ENCODE measurements around the gene DOLPP1. TPM values are rescaled to one million over a fixed set of nuclear protein-coding genes. Genes with fewer than 3 reads are reported as not detected.
A peak's percentile ranks its signal among the peaks of the same experiment; 100 is the strongest.

The DOLPP1 gene
- total and polyA plus RNA-seq, 8 donors: 3.4 to 84.0 (median 12.8) TPM

DNA sequence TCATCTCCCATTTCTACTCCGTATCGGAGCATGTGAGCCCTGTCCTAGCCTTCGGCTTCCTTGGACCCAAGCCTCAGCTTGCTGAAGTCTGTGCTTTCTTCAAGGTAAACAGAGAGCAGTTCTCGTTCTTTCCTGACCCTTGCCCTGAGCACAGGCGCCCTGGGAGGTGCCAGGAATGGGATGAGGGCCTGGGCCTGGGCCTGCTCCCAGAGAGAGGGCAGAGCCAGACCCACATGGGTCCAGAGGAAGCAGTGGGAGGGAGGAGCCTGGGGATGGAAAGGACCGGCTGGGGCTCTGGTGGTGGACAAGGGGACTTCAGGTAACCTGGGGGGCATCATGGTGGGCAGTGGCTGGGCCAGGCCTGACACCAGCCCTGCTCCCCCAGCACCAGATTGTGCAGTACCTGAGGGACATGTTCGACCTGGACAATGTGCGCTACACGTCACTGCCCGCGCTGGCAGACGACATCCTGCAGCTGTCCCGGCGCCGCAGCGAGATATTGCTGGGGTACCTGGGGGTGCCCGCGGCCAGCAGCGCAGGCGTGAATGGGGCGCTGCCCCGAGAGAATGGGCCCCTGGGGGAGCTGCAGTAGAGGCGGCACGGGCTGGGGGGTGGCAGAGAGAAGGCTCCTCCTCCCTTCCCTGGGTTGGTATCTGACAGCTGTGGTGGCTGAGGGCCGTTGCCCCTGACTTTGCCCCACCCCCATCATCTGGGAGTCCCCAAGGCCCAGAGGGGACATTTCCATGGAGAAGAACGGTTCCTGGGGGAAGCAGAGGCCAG lies 10.9 kb upstream of the DOLPP1 start:
- DNase-seq: no peak
- Histone ChIP-seq H3K27ac (peak overlapping the region; percentile 81 to 93 (median 85)), H3K9me3 (no peaks in the 10 kb centered on the region), H3K27me3 (no peaks in the 10 kb centered on the region), H3K36me3 (peaks cover 23 to 64% (median 60%) of the 10 kb centered on the region in 4 donors), H3K4me1 (peaks cover 20 to 43% (median 35%) of the 10 kb centered on the region in 4 donors), H3K4me3 (no peak overlapping the region)
- TF ChIP-seq, protein P1, sequence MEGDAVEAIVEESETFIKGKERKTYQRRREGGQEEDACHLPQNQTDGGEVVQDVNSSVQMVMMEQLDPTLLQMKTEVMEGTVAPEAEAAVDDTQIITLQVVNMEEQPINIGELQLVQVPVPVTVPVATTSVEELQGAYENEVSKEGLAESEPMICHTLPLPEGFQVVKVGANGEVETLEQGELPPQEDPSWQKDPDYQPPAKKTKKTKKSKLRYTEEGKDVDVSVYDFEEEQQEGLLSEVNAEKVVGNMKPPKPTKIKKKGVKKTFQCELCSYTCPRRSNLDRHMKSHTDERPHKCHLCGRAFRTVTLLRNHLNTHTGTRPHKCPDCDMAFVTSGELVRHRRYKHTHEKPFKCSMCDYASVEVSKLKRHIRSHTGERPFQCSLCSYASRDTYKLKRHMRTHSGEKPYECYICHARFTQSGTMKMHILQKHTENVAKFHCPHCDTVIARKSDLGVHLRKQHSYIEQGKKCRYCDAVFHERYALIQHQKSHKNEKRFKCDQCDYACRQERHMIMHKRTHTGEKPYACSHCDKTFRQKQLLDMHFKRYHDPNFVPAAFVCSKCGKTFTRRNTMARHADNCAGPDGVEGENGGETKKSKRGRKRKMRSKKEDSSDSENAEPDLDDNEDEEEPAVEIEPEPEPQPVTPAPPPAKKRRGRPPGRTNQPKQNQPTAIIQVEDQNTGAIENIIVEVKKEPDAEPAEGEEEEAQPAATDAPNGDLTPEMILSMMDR (IDR thresholded peaks at IDR 0.05): peak in 1 of 7 experiments; percentile 1
- TF ChIP-seq EP300 (IDR thresholded peaks at IDR 0.05): no peak
- TF ChIP-seq POLR2A (IDR thresholded peaks at IDR 0.05): no peak
- no peak for TF ChIP-seq POLR2AphosphoS5 (IDR thresholded peaks at IDR 0.05)
- 76 to 91% (median 79%) methylated on average over 21 to 26 of the region's 26 CpGs for WGBS, 5 donors
- intact Hi-C loops (cut with DNase I; ENCODE audit: low total_unique reads): no loop called here

DNA sequence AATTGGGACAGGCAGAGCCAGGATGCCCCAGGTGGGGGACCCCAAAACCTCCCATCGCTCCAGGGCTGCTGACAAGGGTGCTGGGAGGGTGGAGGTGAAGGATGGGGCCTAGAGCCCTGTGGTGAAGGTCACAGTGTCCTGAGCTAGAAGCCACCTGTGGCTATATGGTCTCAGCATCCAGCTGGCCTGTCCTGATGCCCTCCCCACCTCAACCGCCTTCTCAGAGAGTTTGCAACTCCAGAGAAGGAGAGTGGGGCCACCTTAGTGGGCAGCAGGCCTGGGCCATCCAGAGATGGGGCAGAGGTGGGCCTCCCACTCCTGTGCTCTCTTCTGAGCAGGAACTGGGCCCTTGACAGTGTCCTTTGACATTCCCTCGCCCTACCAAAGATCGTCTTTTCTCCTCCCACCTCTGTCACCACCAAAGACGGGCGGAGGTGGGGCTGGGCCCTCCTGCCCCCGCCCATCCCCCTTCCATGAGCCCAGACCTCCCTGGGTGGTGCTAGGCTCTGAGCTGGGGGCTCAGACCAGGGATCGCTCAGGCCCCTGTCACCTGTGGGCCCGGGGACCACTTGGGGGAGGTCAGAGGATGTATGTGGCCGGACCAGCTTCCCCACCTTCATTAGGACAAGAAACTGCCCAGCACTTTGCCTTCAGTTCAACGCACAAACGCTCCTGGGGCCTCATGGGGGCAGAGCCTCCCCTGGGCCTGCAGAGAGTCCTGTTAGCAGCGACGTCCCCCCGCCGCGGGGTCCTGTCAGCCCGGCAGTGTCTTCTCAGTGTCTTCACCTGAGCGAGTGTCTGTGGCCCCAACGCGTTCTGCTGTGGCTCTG lies 10.0 kb upstream of the DOLPP1 start:
- 72 to 85% (median 82%) methylated on average over 21 of the region's 21 CpGs for WGBS, 5 donors
- H3K4me3 ChIP-seq: no peak overlapping the region
- peaks cover 20 to 43% (median 36%) of the 10 kb centered on the region in 4 donors for H3K4me1 ChIP-seq
- DNase-seq: no peak
- peaks cover 18 to 55% (median 51%) of the 10 kb centered on the region in 4 donors for H3K36me3 ChIP-seq
- no peak for TF ChIP-seq POLR2A (IDR thresholded peaks at IDR 0.05)
- no peaks in the 10 kb centered on the region for H3K9me3 ChIP-seq
- no peaks in the 10 kb centered on the region for H3K27me3 ChIP-seq
- intact Hi-C loops (cut with DNase I; ENCODE audit: low total_unique reads): no loop called here
- peak overlapping the region in 2 of 5 donors; percentile 83 to 88 for H3K27ac ChIP-seq

DNA sequence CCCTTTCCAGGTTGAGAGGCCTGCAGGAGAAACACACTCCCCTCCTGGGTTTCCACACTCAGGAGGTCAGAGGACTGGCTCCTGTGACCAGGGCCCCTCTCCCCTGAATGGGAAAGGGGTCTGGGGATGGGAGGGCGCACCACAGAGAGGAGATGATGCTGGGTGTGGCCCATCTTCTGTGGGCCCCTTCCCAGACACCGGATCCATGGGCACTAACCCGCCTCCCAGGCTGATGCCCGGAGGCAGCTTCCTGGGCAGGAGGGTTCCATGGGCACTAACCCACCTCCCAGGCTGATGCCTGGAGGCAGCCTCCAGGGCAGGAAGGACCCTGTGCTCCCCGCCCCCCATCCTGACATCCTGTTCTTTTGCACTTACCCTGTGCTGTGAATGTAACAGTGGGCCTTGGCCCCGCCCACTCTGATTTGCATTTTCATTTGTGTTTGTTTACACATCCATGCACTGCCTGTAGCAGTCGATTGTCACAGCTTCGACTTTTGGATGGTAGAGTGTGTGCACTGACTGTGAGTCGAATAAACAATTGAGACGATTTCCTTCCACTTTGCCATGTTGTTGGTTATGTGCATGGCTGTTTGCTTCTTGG lies 9.3 kb upstream of the DOLPP1 start:
- DNase-seq: peak; percentile 36 to 55

DNA sequence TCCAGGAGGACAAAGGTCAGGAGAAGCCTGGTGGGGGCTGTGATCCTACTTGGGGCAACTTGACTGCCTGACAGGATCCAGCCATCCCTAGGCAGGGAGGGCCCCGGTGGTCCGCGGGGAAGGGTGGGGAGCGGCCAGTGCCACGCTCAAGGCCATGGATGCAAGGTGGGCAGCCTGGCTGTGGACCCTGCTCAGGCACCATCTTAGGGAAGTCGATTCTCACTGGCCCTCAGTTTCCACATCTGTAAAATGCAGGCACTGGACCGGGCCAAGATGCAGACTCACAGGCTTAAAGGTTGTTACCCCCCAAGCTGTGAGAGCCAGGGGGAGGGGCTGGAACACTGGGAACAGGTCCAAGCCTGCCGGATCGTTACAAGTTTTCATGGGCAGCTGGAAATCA lies 8.7 kb upstream of the DOLPP1 start:
- no peaks in the 10 kb centered on the region for H3K27me3 ChIP-seq

More for the DNA sequence above, 9.3 kb upstream of the DOLPP1 start:
- no peaks in the 10 kb centered on the region for H3K9me3 ChIP-seq
- H3K36me3 ChIP-seq: peaks cover 15 to 51% (median 48%) of the 10 kb centered on the region in 4 donors
- intact Hi-C loops (cut with DNase I; ENCODE audit: low total_unique reads): no loop called here
- H3K4me3 ChIP-seq: no peak overlapping the region
- TF ChIP-seq POLR2A (IDR thresholded peaks at IDR 0.05) (no peak), EP300 (IDR thresholded peaks at IDR 0.05) (no peak), POLR2AphosphoS5 (IDR thresholded peaks at IDR 0.05) (no peak)
- TF ChIP-seq, protein P1 (IDR thresholded peaks at IDR 0.05): no peak
- H3K27ac ChIP-seq: no peak overlapping the region
- H3K4me1 ChIP-seq: peaks cover 20 to 49% (median 42%) of the 10 kb centered on the region in 4 donors
- 64 to 77% (median 65%) methylated on average over 10 of the region's 10 CpGs for WGBS, 5 donors
- no peaks in the 10 kb centered on the region for H3K27me3 ChIP-seq

More for the DNA sequence above, 8.7 kb upstream of the DOLPP1 start:
- DNase-seq: no peak
- Histone ChIP-seq H3K4me3 (no peak overlapping the region), H3K27ac (no peak overlapping the region), H3K9me3 (no peaks in the 10 kb centered on the region), H3K36me3 (peaks cover 15 to 46% (median 45%) of the 10 kb centered on the region in 4 donors), H3K4me1 (peaks cover 20 to 54% (median 43%) of the 10 kb centered on the region in 4 donors)
- WGBS, 5 donors: 61 to 73% (median 66%) methylated on average over 8 to 9 of the region's 9 CpGs
- TF ChIP-seq, protein P1 (IDR thresholded peaks at IDR 0.05): no peak
- TF ChIP-seq EP300 (IDR thresholded peaks at IDR 0.05): no peak
- no peak for TF ChIP-seq POLR2A (IDR thresholded peaks at IDR 0.05)
- no peak for TF ChIP-seq POLR2AphosphoS5 (IDR thresholded peaks at IDR 0.05)
- intact Hi-C loops (cut with DNase I; ENCODE audit: low total_unique reads): no loop called here
